Colonic mucosa (tissue), 4 donors: ENCODE data around the gene LDB3. TPM values are rescaled to one million over a fixed set of nuclear protein-coding genes. Genes with fewer than 3 reads are reported as not detected.

Experiments
- DNase-seq: peaks from one replicate; pipeline ENCODE4 v3.0.0-alpha.2; 2020
- H3K27ac ChIP-seq: fragments of 200-600 bp; one replicate; pipeline ENCODE4 v1.8.0; 2021
- H3K27me3 ChIP-seq: fragments of 200-600 bp; one replicate; pipeline ENCODE4 v1.8.0; 2021
- H3K36me3 ChIP-seq: fragments of 200-600 bp; one replicate; pipeline ENCODE4 v1.8.0; 2021
- H3K4me1 ChIP-seq: fragments of 200-600 bp; one replicate; pipeline ENCODE4 v1.8.0; 2021; ENCODE audit warnings: mild to moderate bottlenecking
- H3K4me3 ChIP-seq: fragments of 200-600 bp; one replicate; pipeline ENCODE4 v1.8.0; 2021
- H3K9ac ChIP-seq, 2 donors: one replicate each; pipeline ENCODE4 v1.7.0; 2013; ENCODE audit warnings: control low read depth in 2 of 2, low read depth in 2 of 2, low read length in 2 of 2
- H3K9me3 ChIP-seq: fragments of 200-600 bp; one replicate; pipeline ENCODE4 v1.8.0; 2021
- CTCF ChIP-seq: fragments of 200-600 bp; IDR thresholded peaks from one replicate; pipeline ENCODE4 v1.8.0; 2022; ENCODE audit warnings: antibody characterized with exemption, mild to moderate bottlenecking
- intact Hi-C: fragments of 100-400 bp; cut with DNase I; formaldehyde crosslinking; loops from one replicate; pipeline ENCODE4 v1.14.1; 2022
- total RNA-seq, 2 donors: library from RNA; stranded (reverse); fragmentation: NEBNext Ultra II Directional in 1 of 2; extraction: Animal tissue kit (Norgen Biotek cat#: 25700) in 1 of 2; gene quantifications; one replicate each; pipeline ENCODE4 v1.2.1, GENCODE V29; 2021
- donor health status: healthy.
- donor health status: DM: no; HTN: no; CAD: no.
- donor health status: DM: no; HTN: no; CAD: no.

Gene LDB3
- total RNA-seq, 2 donors from 2014 or later = 0.72 to 4.7 TPM

- no peaks in the 10 kb centered on the region for H3K9me3 ChIP-seq
- H3K36me3 ChIP-seq = no peaks in the 10 kb centered on the region
- H3K27ac ChIP-seq = no peak overlapping the region
- no peaks in the 10 kb centered on the region for H3K4me1 ChIP-seq
- intact Hi-C loops = no loop called here
- no peaks in the 10 kb centered on the region for H3K27me3 ChIP-seq
- no peak for TF ChIP-seq CTCF
- no peak overlapping the region for H3K4me3 ChIP-seq
- no peak for DNase-seq
- H3K9ac ChIP-seq = no peak overlapping the region
These were observed 38.1 kb downstream of the LDB3 start for GRCh38 chr10:86706401-86706841.

GRCh38 chr10:86706977-86707376 lies 38.7 kb downstream of the LDB3 start:
- Histone ChIP-seq H3K4me1 (no peaks in the 10 kb centered on the region), H3K27ac (no peak overlapping the region), H3K9me3 (no peaks in the 10 kb centered on the region), H3K9ac (no peak overlapping the region), H3K36me3 (no peaks in the 10 kb centered on the region), H3K4me3 (no peak overlapping the region), H3K27me3 (no peaks in the 10 kb centered on the region)
- DNase-seq = no peak
- intact Hi-C loops = no loop called here
- TF ChIP-seq CTCF = no peak

GRCh38 chr10:86707505-86707904 lies 39.2 kb downstream of the LDB3 start:
- intact Hi-C loops = no loop called here
- H3K9me3 ChIP-seq = no peaks in the 10 kb centered on the region
- no peaks in the 10 kb centered on the region for H3K27me3 ChIP-seq
- TF ChIP-seq CTCF = no peak
- no peaks in the 10 kb centered on the region for H3K36me3 ChIP-seq
- H3K27ac ChIP-seq = no peak overlapping the region
- no peak overlapping the region for H3K4me3 ChIP-seq
- peaks cover 3% of the 10 kb centered on the region for H3K4me1 ChIP-seq
- DNase-seq = no peak
- no peak overlapping the region for H3K9ac ChIP-seq

- Histone ChIP-seq H3K4me3 (no peak overlapping the region), H3K27ac (no peak overlapping the region), H3K9me3 (no peaks in the 10 kb centered on the region), H3K4me1 (peaks cover 3% of the 10 kb centered on the region), H3K36me3 (no peaks in the 10 kb centered on the region), H3K9ac (no peak overlapping the region), H3K27me3 (no peaks in the 10 kb centered on the region)
- intact Hi-C loops = no loop called here
- TF ChIP-seq CTCF = no peak
- DNase-seq = no peak
These were observed 39.9 kb downstream of the LDB3 start for GRCh38 chr10:86708068-86708782.

GRCh38 chr10:86708783-86709380 lies 40.6 kb downstream of the LDB3 start:
- no peak for DNase-seq
- TF ChIP-seq CTCF = no peak
- no peak overlapping the region for H3K27ac ChIP-seq
- H3K4me1 ChIP-seq = peaks cover 3% of the 10 kb centered on the region
- intact Hi-C loops = no loop called here
- H3K27me3 ChIP-seq = no peaks in the 10 kb centered on the region
- H3K9me3 ChIP-seq = no peaks in the 10 kb centered on the region
- H3K4me3 ChIP-seq = no peak overlapping the region
- no peak overlapping the region for H3K9ac ChIP-seq
- no peaks in the 10 kb centered on the region for H3K36me3 ChIP-seq
